WTC11 (cell line): Measurements from ENCODE around the gene CD46. TPM values are rescaled to one million over a fixed set of nuclear protein-coding genes. Genes with fewer than 3 reads are reported as not detected.

Source experiments
- ATAC-seq: fragments of 200-7000 bp; cut with Tn5 transposase; 2 replicates; pipeline ENCODE4 v1.10.0; 2021; ENCODE audit warnings: mild to moderate bottlenecking, moderate library complexity
- CTCF ChIA-PET: fragments of 300-600 bp; sonication (Branson Sonifier 250); formaldehyde crosslinking; loops from one replicate; lab custom pipeline; 2021; ENCODE audit warnings: antibody characterized with exemption; lab: Charles Lee
- POLR2A ChIA-PET: fragments of 350-600 bp; sonication (Branson Sonifier 250); formaldehyde crosslinking; loops from one replicate; lab custom pipeline; 2021; ENCODE audit warnings: antibody characterized with exemption; lab: Charles Lee
- DNase-seq: peaks from one replicate; pipeline ENCODE4 v3.0.0; 2021; ENCODE audit warnings: low spot score
- H3K27ac Mint-ChIP-seq: 2 replicates; pipeline ENCODE4 v1.8.0; 2021; ENCODE audit warnings: mixed read lengths
- H3K27me3 Mint-ChIP-seq: 2 replicates; pipeline ENCODE4 v1.8.0; 2021; ENCODE audit warnings: low read depth, mild to moderate bottlenecking, moderate library complexity, mixed read lengths
- H3K36me3 Mint-ChIP-seq: 2 replicates; pipeline ENCODE4 v1.8.0; 2021; ENCODE audit warnings: mixed read lengths
- H3K4me1 Mint-ChIP-seq: 2 replicates; pipeline ENCODE4 v1.8.0; 2022; ENCODE audit warnings: mixed read lengths
- H3K4me3 Mint-ChIP-seq: 2 replicates; pipeline ENCODE4 v1.8.0; 2021; ENCODE audit warnings: mild to moderate bottlenecking, moderate library complexity, mixed read lengths
- H3K9me3 Mint-ChIP-seq: 2 replicates; pipeline ENCODE4 v1.8.0; 2021; ENCODE audit warnings: mixed read lengths
- ARID4B ChIP-seq: sonication (generic); formaldehyde crosslinking; IDR thresholded peaks from 2 replicates; pipeline ENCODE4 v1.8.0; 2023; ENCODE audit warnings: missing genetic modification reagents, mild to moderate bottlenecking, borderline replicate concordance
- ATF2 ChIP-seq: sonication (generic); formaldehyde crosslinking; IDR thresholded peaks from 2 replicates; pipeline ENCODE4 v1.8.1; 2022; ENCODE audit warnings: low read depth, missing genetic modification reagents, borderline replicate concordance
- CREB1 ChIP-seq: sonication (generic); formaldehyde crosslinking; IDR thresholded peaks from 2 replicates; pipeline ENCODE4 v1.8.0; 2023; ENCODE audit warnings: mild to moderate bottlenecking, missing genetic modification reagents
- ELF4 ChIP-seq: sonication (generic); formaldehyde crosslinking; IDR thresholded peaks from 2 replicates; pipeline ENCODE4 v1.8.1; 2022; ENCODE audit warnings: low read depth, mild to moderate bottlenecking, moderate library complexity, missing genetic modification reagents
- ETV6 ChIP-seq: sonication (generic); formaldehyde crosslinking; IDR thresholded peaks from 2 replicates; pipeline ENCODE4 v1.8.1; 2022; ENCODE audit warnings: mild to moderate bottlenecking, missing genetic modification reagents
- HMGA2 ChIP-seq: fragments of 250-450 bp; sonication (Bioruptor Pico); IDR thresholded peaks from 2 replicates; pipeline ENCODE4 v1.4.0; 2021; ENCODE audit warnings: mild to moderate bottlenecking, moderate library complexity
- JAZF1 ChIP-seq: fragments of 250-450 bp; sonication (Bioruptor Pico); IDR thresholded peaks from 2 replicates; pipeline ENCODE4 v1.9.0; 2021; ENCODE audit warnings: moderate library complexity, mild to moderate bottlenecking, inconsistent platforms
- MAX ChIP-seq: sonication (generic); formaldehyde crosslinking; IDR thresholded peaks from 2 replicates; pipeline ENCODE4 v1.8.0; 2022; ENCODE audit warnings: mild to moderate bottlenecking, missing genetic modification reagents
- MLX ChIP-seq: sonication (generic); formaldehyde crosslinking; IDR thresholded peaks from 2 replicates; pipeline ENCODE4 v1.8.1; 2023; ENCODE audit warnings: mild to moderate bottlenecking, missing genetic modification reagents, moderate library complexity
- TCF7 ChIP-seq: sonication (generic); formaldehyde crosslinking; IDR thresholded peaks from 2 replicates; pipeline ENCODE4 v1.8.0; 2022; ENCODE audit warnings: mild to moderate bottlenecking, low read depth, missing genetic modification reagents, moderate library complexity
- ZNF121 ChIP-seq: sonication (generic); formaldehyde crosslinking; IDR thresholded peaks from 2 replicates; pipeline ENCODE4 v1.8.0; 2023; ENCODE audit warnings: missing genetic modification reagents
- ZNF317 ChIP-seq: sonication (generic); formaldehyde crosslinking; IDR thresholded peaks from 2 replicates; pipeline ENCODE4 v1.8.1; 2023; ENCODE audit warnings: low read depth, mild to moderate bottlenecking, moderate library complexity, missing genetic modification reagents, borderline replicate concordance
- ZNF423 ChIP-seq: fragments of 250-450 bp; sonication (Bioruptor Pico); IDR thresholded peaks from 2 replicates; pipeline ENCODE4 v2.1.2; 2022; ENCODE audit warnings: mild to moderate bottlenecking, moderate library complexity
- ZNF532 ChIP-seq: fragments of 250-450 bp; sonication (Bioruptor Pico); IDR thresholded peaks from 2 replicates; pipeline ENCODE4 v1.9.0; 2021; ENCODE audit warnings: mild to moderate bottlenecking, borderline replicate concordance
- ZSCAN18 ChIP-seq: fragments of 250-450 bp; sonication (Bioruptor Pico); IDR thresholded peaks from 2 replicates; pipeline ENCODE4 v2.1.2; 2022; ENCODE audit warnings: mild to moderate bottlenecking, moderate library complexity
- total RNA-seq: library from RNA; stranded (reverse); gene quantifications from 3 replicates; pipeline ENCODE4 v1.2.3, GENCODE V29; 2021

The CD46 gene
- total RNA-seq, 1 experiment from 2014 or later = 150 TPM

- CTCF ChIA-PET = interaction anchor here (4.1 kb wide), 1 partner anchor 138 kb away, joined by 18 read pairs; no protein-coding TSS in a partner anchor
- peaks cover 22% of the 10 kb centered on the region for H3K4me1 Mint-ChIP-seq
These were observed 73.5 kb downstream of the CD46 start for GRCh38 chr1:207825409-207825695.

More at GRCh38 chr1:207825409-207825695, 73.5 kb downstream of the CD46 start:
- no peak for DNase-seq
- Mint-ChIP-seq H3K27ac (no peak overlapping the region), H3K4me3 (no peak overlapping the region), H3K36me3 (no peaks in the 10 kb centered on the region), H3K9me3 (no peaks in the 10 kb centered on the region), H3K27me3 (no peaks in the 10 kb centered on the region)
- ATAC-seq = no peak
- TF ChIP-seq ZNF532 (CRISPR knock-in tag) (no peak), ETV6 (CRISPR knock-in tag) (no peak), ZSCAN18 (CRISPR knock-in tag) (no peak), ZNF423 (CRISPR knock-in tag) (no peak), ATF2 (CRISPR knock-in tag) (no peak), MLX (CRISPR knock-in tag) (no peak), JAZF1 (CRISPR knock-in tag) (no peak), MAX (CRISPR knock-in tag) (no peak), ZNF317 (no peak), ZNF121 (CRISPR knock-in tag) (no peak), ARID4B (CRISPR knock-in tag) (no peak), TCF7 (no peak), CREB1 (CRISPR knock-in tag) (no peak), ELF4 (CRISPR knock-in tag) (no peak), HMGA2 (CRISPR knock-in tag) (no peak)
- POLR2A ChIA-PET = no interaction called here
